8988T (cell line): ENCODE results near the gene TSKS.
A peak's percentile ranks its signal among the peaks of the same experiment; 100 is the strongest.
"Not testable (repeated sequence)": the region's sequence is repeated elsewhere in the genome, so short reads cannot be mapped to it uniquely, and the experiment has no call there.

Experiments used
- DNase-seq: peaks from one replicate; pipeline ENCODE4 v3.0.0; 2011

The TSKS gene

GRCh38 chr19:49766007-49766929 is 3.2 kb upstream of the TSKS start:
- peak; percentile 89 for DNase-seq

DNA sequence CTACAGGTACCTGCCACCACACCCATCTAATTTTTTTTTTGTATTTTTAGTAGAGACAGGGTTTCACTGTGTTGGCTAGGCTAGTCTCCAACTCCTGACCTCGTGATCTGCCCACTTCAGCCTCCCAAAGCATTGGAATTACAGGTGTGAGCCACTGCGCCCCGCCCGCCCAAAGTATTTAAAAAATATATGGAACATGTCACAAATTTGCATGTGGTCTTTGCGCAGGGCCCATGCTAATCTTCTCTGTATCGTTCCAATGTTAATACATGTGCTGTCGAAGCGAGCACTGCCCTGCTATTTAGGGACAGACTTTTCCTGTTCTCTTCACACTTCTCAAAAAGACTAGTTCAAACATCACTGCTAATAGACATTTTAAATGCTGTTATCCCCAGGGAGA is 1.2 kb upstream of the TSKS start:
- DNase-seq, result no peak

- DNase-seq, result peak; percentile 63
Measured at GRCh38 chr19:49761625-49762311, 1.3 kb downstream of the TSKS start.

GRCh38 chr19:49761249-49761624 is 1.9 kb downstream of the TSKS start:
- no peak for DNase-seq

DNA sequence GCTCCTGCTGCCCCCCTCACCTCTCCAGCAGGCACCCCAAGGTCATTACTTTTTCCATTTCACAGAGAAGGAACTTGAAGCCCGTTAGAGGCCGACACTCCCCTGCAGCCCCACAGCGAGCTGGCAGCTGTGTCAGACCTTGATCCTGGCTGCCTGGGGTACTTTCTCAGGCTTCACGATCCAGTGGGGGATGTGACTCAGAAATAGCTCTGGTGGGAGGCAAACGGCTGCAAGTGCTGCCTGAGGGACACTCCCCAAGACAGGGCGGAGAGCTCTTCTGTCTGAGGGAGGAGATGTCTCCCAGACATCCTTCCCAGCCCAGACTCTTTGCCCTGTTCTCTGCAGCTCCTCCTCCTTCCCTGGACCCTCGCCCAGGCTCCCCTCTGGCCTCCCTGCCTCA is 4.8 kb downstream of the TSKS start:
- DNase-seq, result no peak

- DNase-seq, result no peak
Measured at GRCh38 chr19:49755956-49756355, 7.2 kb downstream of the TSKS start.

- no peak for DNase-seq
Measured at GRCh38 chr19:49752701-49753100, 10.4 kb downstream of the TSKS start.

- DNase-seq, result no peak
Measured at GRCh38 chr19:49749771-49750170, 13.3 kb downstream of the TSKS start.

DNA sequence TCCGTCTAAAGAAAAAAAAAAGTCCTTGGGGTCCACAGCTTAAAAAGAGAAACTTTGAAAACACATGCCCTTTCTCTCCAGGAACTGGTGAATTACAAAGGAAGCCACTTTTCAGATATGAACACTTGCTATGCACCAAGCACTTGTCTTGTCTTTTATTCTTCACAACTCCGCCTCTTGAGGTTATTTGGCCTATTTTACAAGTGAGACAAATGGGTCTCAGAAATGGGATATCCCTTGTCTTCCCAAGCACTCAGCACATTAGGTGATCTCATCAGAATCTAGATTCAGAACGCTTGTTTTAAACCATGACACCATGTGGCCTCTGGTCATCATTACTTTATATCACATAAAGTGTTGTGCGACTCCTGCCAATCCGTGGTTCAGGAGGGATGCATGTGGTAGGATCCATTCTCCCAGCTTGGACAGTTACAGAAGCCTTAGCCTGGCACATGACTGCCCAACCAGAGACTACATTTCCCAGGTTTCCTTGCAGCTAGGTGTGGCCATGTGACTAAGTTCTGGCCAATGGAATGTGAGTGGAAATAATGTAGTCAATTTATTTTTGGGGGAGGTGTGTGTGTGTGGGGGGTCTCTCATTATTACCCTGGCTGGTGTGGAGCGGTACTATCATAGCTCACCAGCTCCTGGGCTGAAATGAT is 13.9 kb downstream of the TSKS start:
- no peak for DNase-seq

DNA sequence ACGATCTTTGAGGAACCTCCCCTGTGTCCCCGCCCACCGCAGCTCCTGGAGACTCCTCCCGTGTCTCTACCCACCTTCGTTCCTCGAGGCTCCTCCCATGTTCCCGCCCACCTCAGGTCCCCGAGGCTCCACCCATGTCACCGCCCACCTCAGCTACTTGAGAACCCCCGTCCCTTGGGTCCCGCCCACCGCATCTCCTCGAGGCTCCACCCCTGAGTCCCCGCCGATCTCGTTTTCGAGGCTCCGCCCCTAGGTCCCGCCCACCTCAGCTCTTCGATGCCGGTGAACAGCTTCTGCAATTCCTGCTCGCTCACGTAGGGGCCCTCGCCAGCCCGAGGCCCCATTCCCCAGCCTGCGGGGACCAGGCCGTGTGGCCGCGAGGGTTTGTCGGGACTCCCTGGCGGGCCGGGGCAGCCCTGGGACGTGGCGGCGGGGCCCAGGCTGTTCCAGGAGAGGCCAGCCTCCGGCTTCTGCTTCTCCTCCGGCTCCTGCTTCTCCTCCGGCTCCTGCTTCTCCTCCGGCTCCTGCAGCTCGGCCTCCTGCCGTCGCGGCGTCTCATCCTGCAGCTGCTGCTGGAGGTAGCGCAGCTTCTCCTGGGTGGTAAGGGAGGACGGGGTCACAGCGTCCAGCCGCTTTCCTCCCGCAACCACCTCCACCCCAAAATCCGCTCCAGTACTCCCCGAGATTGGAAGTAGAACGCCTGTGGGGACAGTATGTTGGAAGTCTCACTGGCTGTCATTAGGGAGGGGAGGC is 16.7 kb downstream of the TSKS start:
- peak; percentile 40 for DNase-seq

DNA sequence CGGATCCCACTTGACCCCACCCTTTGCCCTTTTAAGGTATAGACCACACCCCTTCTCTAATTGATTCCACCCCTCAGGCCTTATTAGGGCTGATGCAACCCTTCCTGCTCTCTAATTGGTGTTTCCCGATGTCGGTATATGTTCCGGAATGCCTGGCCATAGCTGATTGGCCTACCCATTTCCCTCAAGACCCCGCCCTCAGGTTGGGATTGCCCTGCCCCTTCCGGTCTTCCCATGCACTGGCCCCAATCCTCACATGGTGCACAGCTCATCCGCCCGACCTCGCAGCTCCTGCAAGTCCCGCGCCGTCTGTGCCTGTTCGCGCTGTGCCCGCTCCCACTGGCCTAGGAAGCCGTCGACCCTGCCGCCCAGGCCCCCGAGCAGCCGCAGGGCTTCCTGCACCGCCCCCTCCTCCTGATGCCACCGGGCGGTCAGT is 18.1 kb downstream of the TSKS start:
- no peak for DNase-seq

DNA sequence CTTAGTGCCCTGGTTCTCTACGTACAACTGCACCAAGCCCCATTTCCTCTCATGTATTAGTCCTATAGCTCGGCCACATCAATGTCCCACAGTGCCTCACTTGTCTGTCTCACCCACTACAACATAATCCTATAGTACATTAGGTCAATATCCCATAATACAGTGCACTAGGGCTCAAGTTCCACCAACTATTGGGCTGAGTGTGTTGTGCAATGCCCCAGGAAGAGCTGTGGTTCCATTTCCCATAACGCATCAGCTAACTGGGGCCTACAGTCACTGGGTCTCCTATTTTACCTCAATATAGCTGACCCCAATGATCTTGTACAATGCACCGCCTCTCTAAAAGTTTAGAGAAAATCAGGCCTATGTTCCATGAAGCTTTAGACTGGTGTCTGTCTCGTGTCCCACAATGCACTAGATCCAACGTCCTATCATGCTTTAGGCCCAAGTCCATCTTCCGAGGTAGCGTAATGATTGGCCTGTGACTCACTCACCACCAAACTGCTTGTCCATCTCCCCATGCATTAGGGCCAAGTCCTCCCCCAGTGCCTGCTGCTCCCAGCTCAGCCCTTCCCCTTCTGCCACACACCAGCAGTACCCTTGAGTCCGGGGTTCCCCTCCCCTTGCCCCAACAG is 21.8 kb downstream of the TSKS start:
- DNase-seq, result no peak

DNA sequence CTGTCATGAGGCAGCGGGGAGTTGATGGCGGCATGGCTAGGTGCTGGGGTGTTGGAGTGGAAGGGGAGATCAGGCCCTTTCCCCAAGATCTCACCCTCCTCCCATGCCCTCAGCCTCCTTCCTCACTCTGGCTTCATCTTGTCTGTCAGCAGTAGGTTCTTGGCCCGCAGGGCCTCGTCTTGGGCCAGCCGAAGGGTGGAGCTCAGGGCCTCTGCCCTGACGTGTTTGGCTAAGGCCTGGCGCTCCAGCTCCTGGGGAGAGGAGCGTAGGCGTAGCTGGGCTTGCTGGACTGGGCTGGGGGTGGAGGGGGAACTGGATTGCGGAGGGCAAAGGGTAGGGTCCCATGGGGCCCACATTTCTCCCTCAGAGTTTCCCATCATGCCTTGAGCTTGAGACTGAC is 23.2 kb downstream of the TSKS start:
- DNase-seq, result no peak

GRCh38 chr19:49739098-49739497 is 24.0 kb downstream of the TSKS start:
- no peak for DNase-seq

- DNase-seq, result no peak
Measured at GRCh38 chr19:49738268-49738667, 24.8 kb downstream of the TSKS start.

DNA sequence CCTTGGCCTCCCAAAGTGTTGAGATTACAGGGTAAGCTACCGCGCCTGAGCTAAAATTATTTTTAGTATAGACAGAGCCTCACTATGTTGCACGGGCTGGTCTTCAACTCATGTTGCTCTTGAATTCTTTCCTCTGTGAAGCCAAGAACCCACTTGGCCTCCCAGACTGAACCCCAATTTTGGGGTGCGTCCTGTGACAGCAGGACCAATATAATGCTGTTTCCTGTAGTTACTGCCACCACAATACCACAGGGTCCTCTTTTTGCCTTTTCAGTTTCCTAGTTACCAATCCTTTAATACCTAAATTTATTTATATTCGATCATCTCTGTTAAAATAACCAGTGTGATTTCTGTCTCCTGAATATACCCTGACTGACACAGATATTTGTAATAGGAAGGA is 32.9 kb downstream of the TSKS start:
- no peak for DNase-seq

GRCh38 chr19:49727217-49728030 is 35.7 kb downstream of the TSKS start:
- DNase-seq, result no peak

DNA sequence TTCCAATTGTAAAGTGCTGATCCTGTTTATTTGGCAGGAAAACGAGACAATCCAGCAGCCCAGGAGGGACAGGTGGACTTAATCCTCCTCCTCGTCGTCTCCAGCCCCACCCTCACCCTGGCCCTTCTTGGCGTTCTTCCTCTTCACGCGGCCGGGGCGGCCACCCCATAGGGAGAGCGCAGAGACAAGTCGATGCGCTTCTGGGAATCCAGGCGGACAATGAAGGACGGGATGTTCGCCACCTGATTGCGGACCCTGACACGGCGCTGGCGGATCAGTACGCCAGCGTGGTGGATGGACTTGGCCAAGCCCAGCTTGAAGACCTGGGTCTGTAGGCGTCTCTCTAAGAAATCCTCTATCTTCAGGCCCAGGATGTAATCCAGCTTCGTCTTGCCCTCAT is 43.7 kb downstream of the TSKS start:
- DNase-seq, result not testable (repeated sequence)

- no peak for DNase-seq
Measured at GRCh38 chr19:49718991-49719390, 44.1 kb downstream of the TSKS start.

DNA sequence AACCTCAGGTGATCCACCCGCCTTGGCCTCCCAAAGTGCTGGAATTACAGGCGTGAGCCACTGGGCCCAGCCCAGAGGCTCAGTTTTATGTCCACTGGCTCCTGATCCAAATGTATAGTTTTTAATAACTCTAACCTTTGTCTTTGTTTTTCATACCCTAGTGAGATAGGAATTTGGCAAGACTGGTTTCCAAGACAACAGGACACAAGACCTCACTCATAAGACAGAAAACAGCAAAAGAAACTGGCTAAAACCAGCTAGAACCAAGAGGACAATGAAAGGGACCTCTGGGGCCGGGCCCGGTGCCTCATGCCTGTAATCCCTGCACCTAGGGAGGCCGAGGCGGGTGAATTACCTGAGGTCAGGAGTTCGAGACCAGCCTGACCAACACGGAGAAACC is 44.6 kb downstream of the TSKS start:
- DNase-seq, result no peak

GRCh38 chr19:49716154-49716553 is 47.0 kb downstream of the TSKS start:
- DNase-seq, result no peak
